Caco-2 (cell line): ENCODE data around the gene JARID2. TPM values are rescaled to one million over a fixed set of nuclear protein-coding genes. Genes with fewer than 3 reads are reported as not detected.

Source experiments
- BruUV-seq: library from RNA; stranded (reverse); fragments of 400-500 nt; replicated peaks from 2 replicates; lab custom pipeline; 2021; lab: Mats Ljungman, UMichigan
- CTCF ChIA-PET: fragments of 300-600 bp; sonication (Branson Sonifier 250); formaldehyde crosslinking; loops from one replicate; lab custom pipeline; 2022; ENCODE audit warnings: antibody characterized with exemption; lab: Charles Lee
- POLR2A ChIA-PET: fragments of 300-600 bp; sonication (Branson Sonifier 250); formaldehyde crosslinking; loops from one replicate; lab custom pipeline; 2022; ENCODE audit warnings: antibody characterized with exemption; lab: Charles Lee
- DNase-seq, 2 experiments: peaks; one replicate each; pipeline versions ENCODE4 v3.0.0 to v3.0.0-alpha.2; 2020 to 2022
- H3K27me3 ChIP-seq: replicated peaks from 2 replicates; pipeline ENCODE4 v1.6.0; 2011; ENCODE audit warnings: low read length; ENCODE audit not compliant: control insufficient read depth, insufficient read depth
- H3K36me3 ChIP-seq: 2 replicates; pipeline ENCODE4 v1.5.1; 2011; ENCODE audit warnings: low read length; ENCODE audit not compliant: control insufficient read depth, insufficient read depth
- H3K4me1 ChIP-seq: fragments of 250-450 bp; sonication (Bioruptor Pico); 2 replicates; pipeline ENCODE4 v1.5.1; 2020; ENCODE audit warnings: mild to moderate bottlenecking
- H3K4me3 ChIP-seq: 2 replicates; pipeline ENCODE4 v1.5.1; 2011; ENCODE audit warnings: low read depth, mild to moderate bottlenecking, control low read depth, low read length
- H3K9me3 ChIP-seq: fragments of 250-450 bp; sonication (Bioruptor Pico); 2 replicates; pipeline ENCODE4 v1.5.1; 2020; ENCODE audit warnings: mild to moderate bottlenecking, moderate library complexity
- H3K27ac Mint-ChIP-seq: one replicate; pipeline ENCODE4 v1.8.0; 2022; ENCODE audit warnings: mixed read lengths; ENCODE audit not compliant: unreplicated experiment
- H3K27me3 Mint-ChIP-seq: one replicate; pipeline ENCODE4 v1.8.0; 2022; ENCODE audit warnings: mixed read lengths; ENCODE audit not compliant: insufficient read depth, unreplicated experiment
- H3K36me3 Mint-ChIP-seq: one replicate; pipeline ENCODE4 v1.8.0; 2022; ENCODE audit warnings: mild to moderate bottlenecking, mixed read lengths; ENCODE audit not compliant: insufficient read depth, unreplicated experiment
- H3K4me1 Mint-ChIP-seq: one replicate; pipeline ENCODE4 v1.8.0; 2022; ENCODE audit warnings: low read depth, mixed read lengths; ENCODE audit not compliant: unreplicated experiment
- H3K4me3 Mint-ChIP-seq: one replicate; pipeline ENCODE4 v1.8.0; 2022; ENCODE audit warnings: mild to moderate bottlenecking, moderate library complexity, mixed read lengths; ENCODE audit not compliant: unreplicated experiment
- H3K9me3 Mint-ChIP-seq: one replicate; pipeline ENCODE4 v1.8.0; 2022; ENCODE audit warnings: mixed read lengths; ENCODE audit not compliant: unreplicated experiment
- CTCF ChIP-seq, 2 experiments: fragments of 200-600 bp in 1 of 2; IDR thresholded peaks; 1 replicate in 1 of 2; 2 replicates in 1 of 2; pipeline versions ENCODE4 v1.5.1 to v1.8.0; 2011 to 2022; ENCODE audit warnings: antibody characterized with exemption in 1 of 2, control low read depth in 1 of 2, inconsistent platforms in 1 of 2, low read depth in 1 of 2, low read length in 1 of 2, mild to moderate bottlenecking in 1 of 2, moderate library complexity in 1 of 2; ENCODE audit not compliant: insufficient read depth in 1 of 2, severe bottlenecking in 1 of 2, unreplicated experiment in 1 of 2
- intact Hi-C: fragments of 100-400 bp; cut with micrococcal nuclease; formaldehyde crosslinking; loops from one replicate; pipeline ENCODE4 v1.10.0; 2022; ENCODE audit not compliant: unreplicated experiment
- total RNA-seq: library from RNA; stranded (reverse); gene quantifications from 2 replicates; pipeline ENCODE4 v1.2.3, GENCODE V29; 2022

Gene JARID2
- total RNA-seq, 1 experiment from 2014 or later = 18.3 TPM

- no peaks in the 10 kb centered on the region for H3K9me3 ChIP-seq
- H3K36me3 Mint-ChIP-seq = peaks cover 71% of the 10 kb centered on the region
- no TSS peak for BruUV-seq
- no peak overlapping the region for H3K4me3 ChIP-seq
- POLR2A ChIA-PET = interaction anchor here (0.5 kb wide), 1 partner anchor 75 kb away, joined by 4 read pairs; no protein-coding TSS in a partner anchor
- H3K4me1 Mint-ChIP-seq = no peaks in the 10 kb centered on the region
- peaks cover 2% of the 10 kb centered on the region for H3K36me3 ChIP-seq
- DNase-seq = no peak
- intact Hi-C loops = loop anchor here (5.0 kb wide), 1 partner anchor 107 kb away; no protein-coding TSS in a partner anchor
- no peaks in the 10 kb centered on the region for H3K27me3 Mint-ChIP-seq
- H3K27me3 ChIP-seq = no peaks in the 10 kb centered on the region
- no peaks in the 10 kb centered on the region for H3K9me3 Mint-ChIP-seq
- no peak overlapping the region for H3K4me3 Mint-ChIP-seq
- TF ChIP-seq CTCF (IDR thresholded peaks at IDR 0.05; ENCODE audit: insufficient read depth in 1 of 2, low read depth in 1 of 2, low read length in 1 of 2, severe bottlenecking in 1 of 2, unreplicated experiment in 1 of 2) = no peak
- no peak overlapping the region for H3K27ac Mint-ChIP-seq
- no peaks in the 10 kb centered on the region for H3K4me1 ChIP-seq
- CTCF ChIA-PET = no interaction called here
Measured at GRCh38 chr6:15515226-15515625, 269.4 kb downstream of the JARID2 start.

- Mint-ChIP-seq H3K36me3 (peaks cover 71% of the 10 kb centered on the region), H3K27me3 (no peaks in the 10 kb centered on the region), H3K27ac (peak overlapping the region; percentile 15), H3K9me3 (no peaks in the 10 kb centered on the region), H3K4me1 (no peaks in the 10 kb centered on the region), H3K4me3 (no peak overlapping the region)
- no peaks in the 10 kb centered on the region for H3K27me3 ChIP-seq
- POLR2A ChIA-PET = no interaction called here
- no TSS peak for BruUV-seq
- no peaks in the 10 kb centered on the region for H3K4me1 ChIP-seq
- H3K4me3 ChIP-seq = no peak overlapping the region
- H3K36me3 ChIP-seq = peaks cover 2% of the 10 kb centered on the region
- intact Hi-C loops = loop anchor here (5.0 kb wide), 1 partner anchor 106 kb away; no protein-coding TSS in a partner anchor
- CTCF ChIA-PET = no interaction called here
- H3K9me3 ChIP-seq = no peaks in the 10 kb centered on the region
- DNase-seq = no peak
- no peak for TF ChIP-seq CTCF (IDR thresholded peaks at IDR 0.05; ENCODE audit: insufficient read depth in 1 of 2, low read depth in 1 of 2, low read length in 1 of 2, severe bottlenecking in 1 of 2, unreplicated experiment in 1 of 2)
Measured at GRCh38 chr6:15515660-15516375, 269.9 kb downstream of the JARID2 start.

GRCh38 chr6:15516378-15516777, 270.5 kb downstream of the JARID2 start:
- no peak for TF ChIP-seq CTCF (IDR thresholded peaks at IDR 0.05; ENCODE audit: insufficient read depth in 1 of 2, low read depth in 1 of 2, low read length in 1 of 2, severe bottlenecking in 1 of 2, unreplicated experiment in 1 of 2)
- H3K9me3 Mint-ChIP-seq = no peaks in the 10 kb centered on the region
- Histone ChIP-seq H3K27me3 (no peaks in the 10 kb centered on the region), H3K4me1 (no peaks in the 10 kb centered on the region), H3K9me3 (no peaks in the 10 kb centered on the region), H3K36me3 (peaks cover 2% of the 10 kb centered on the region), H3K4me3 (no peak overlapping the region)
- ChIA-PET CTCF (no interaction called here), POLR2A (no interaction called here)
- H3K27me3 Mint-ChIP-seq = no peaks in the 10 kb centered on the region
- BruUV-seq = no TSS peak
- no peaks in the 10 kb centered on the region for H3K4me1 Mint-ChIP-seq
- peaks cover 77% of the 10 kb centered on the region for H3K36me3 Mint-ChIP-seq
- no peak for DNase-seq
- intact Hi-C loops = loop anchor here (5.0 kb wide), 1 partner anchor 106 kb away; no protein-coding TSS in a partner anchor
- no peak overlapping the region for H3K4me3 Mint-ChIP-seq
- peak overlapping the region; percentile 15 for H3K27ac Mint-ChIP-seq
